Rectal smooth muscle tissue (tissue), 1 donor: Measurements from ENCODE around the gene AGAP5.
"Not testable (repeated sequence)": the region's sequence is repeated elsewhere in the genome, so short reads cannot be mapped to it uniquely, and the experiment has no call there.

Experiments used
- H3K27ac ChIP-seq: one replicate; pipeline ENCODE4 v1.7.0; 2013; ENCODE audit warnings: low read depth, low read length, inconsistent platforms
- H3K27me3 ChIP-seq: one replicate; pipeline ENCODE4 v1.7.0; 2013; ENCODE audit warnings: low read length; ENCODE audit not compliant: control insufficient read depth, insufficient read depth
- H3K36me3 ChIP-seq: one replicate; pipeline ENCODE4 v1.7.0; 2013; ENCODE audit warnings: low read length; ENCODE audit not compliant: control insufficient read depth, insufficient read depth
- H3K4me1 ChIP-seq: one replicate; pipeline ENCODE4 v1.7.0; 2013; ENCODE audit warnings: low read length; ENCODE audit not compliant: control insufficient read depth, insufficient read depth
- H3K4me3 ChIP-seq: one replicate; pipeline ENCODE4 v1.7.0; 2013; ENCODE audit warnings: low read length
- H3K9ac ChIP-seq: one replicate; pipeline ENCODE4 v1.7.0; 2013; ENCODE audit warnings: low read length

AGAP5 gene

DNA sequence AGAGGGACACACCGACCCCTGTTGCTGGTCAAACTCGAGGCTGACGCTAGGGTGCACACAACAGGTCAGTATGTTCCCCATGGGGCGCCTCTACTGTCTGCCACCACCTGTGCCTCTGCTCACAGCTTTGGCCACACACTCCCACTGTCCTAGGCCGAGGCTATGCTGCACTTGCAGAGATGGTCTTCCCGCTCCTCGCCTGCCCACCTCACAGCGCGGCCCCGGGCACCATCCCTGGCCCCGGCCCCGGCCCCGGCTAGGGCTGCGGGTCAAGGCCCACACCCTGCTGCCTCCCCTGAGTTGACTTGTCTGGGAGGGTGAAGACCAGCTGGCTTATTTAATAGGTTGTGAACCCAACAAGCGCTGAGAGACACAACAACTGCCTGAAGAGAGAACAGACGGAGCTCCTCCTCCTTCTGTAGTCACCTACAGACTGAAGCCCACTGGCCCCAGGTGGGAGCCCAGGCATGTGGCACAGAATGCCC, at the start of gene AGAP5:
Gene AGAP5 (minus strand): TSS at position 435 of the 485 bp plus-strand sequence. CDS start 354 bp downstream, at position 81.
- not testable (repeated sequence) for H3K27me3 ChIP-seq, H3K36me3 ChIP-seq, H3K4me1 ChIP-seq, H3K4me3 ChIP-seq, H3K27ac ChIP-seq, H3K9ac ChIP-seq

DNA sequence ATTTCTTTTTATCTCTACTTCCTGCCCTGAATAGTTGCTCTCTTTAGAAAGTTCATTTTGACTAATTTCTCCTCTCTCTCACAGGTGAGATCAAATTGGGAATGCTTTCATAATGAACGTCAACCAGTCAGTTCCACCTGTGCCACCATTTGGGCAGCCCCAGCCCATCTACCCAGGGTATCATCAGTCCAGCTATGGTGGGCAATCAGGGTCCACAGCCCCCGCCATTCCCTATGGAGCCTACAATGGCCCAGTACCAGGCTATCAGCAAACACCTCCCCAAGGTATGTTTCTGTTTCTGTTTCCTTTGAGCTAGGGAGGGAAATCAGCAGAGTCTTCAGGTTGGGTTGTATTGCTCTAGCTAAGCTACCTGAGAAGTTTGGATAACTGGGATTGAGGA, 48.8 kb upstream of the AGAP5 start:
- Histone ChIP-seq H3K9ac (no peak overlapping the region), H3K4me1 (peaks cover 11% of the 10 kb centered on the region), H3K27ac (no peak overlapping the region), H3K4me3 (no peak overlapping the region), H3K27me3 (no peaks in the 10 kb centered on the region), H3K36me3 (peaks cover 11% of the 10 kb centered on the region)

DNA sequence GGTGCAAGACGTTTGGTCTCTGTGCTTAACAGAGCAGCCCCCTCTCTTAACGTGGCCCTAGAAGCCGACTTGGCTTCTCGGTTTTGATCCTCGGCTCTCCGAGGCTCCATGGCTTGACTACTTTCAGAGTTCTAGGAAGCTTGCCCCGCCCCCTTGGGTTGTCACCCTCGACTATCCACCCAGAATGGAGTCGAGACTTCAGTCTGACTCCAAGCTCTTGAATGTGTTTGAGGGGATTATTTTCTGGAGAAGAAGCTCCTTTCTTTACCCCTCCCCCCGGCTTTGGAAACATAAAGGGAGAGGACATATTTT, 46.7 kb upstream of the AGAP5 start:
- H3K36me3 ChIP-seq, result peaks cover 2% of the 10 kb centered on the region
- no peaks in the 10 kb centered on the region for H3K27me3 ChIP-seq
- peaks cover 11% of the 10 kb centered on the region for H3K4me1 ChIP-seq
- H3K4me3 ChIP-seq, result peak overlapping the region; percentile 100
- H3K27ac ChIP-seq, result peak overlapping the region; percentile 98
- peak overlapping the region; percentile 100 for H3K9ac ChIP-seq

DNA sequence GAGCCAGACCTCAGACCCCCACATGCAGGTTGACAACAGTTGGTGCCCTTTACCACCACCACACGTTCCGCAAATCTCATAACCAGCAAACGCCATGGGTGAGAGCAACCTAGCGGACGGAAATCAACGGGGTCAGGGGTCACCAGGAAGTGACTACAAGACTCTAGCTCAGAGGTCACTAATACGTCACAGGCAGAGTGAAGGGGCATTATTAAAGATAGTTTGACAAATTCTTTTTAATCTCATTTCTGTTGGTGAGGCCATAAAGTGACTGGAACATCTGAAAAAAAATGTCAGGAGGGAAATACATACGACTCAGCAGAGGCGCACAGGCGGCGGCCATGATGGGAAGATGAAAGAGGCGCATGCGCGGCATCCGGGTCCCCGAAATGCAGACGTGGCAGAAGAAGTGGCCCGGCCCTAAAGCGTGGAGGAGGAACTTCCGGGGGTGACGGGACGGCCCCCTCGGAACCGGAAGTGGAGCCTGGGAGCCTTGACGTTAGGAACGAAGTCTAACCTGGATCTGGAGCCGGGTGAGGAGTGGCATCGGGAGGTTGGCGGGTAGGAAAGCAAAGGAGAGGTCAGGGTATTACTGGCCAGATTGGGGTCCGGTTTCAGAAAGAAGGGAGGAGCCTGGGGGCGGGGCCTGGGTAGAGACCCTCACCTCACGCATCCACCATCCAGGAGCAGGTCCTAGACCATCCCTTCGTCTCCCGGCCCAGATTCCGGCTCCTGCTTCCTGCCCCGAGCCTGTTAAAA, 46.2 kb upstream of the AGAP5 start, which contains the start of gene SEC24C:
Gene SEC24C (plus strand): TSS at position 468 of the 759 bp plus-strand sequence. CDS start 2,461 bp downstream, outside the sequence.
- Histone ChIP-seq H3K4me1 (peaks cover 11% of the 10 kb centered on the region), H3K4me3 (peak within 1 kb of the TSS; percentile 100), H3K36me3 (peaks cover 2% of the 10 kb centered on the region), H3K27ac (peak within 1 kb of the TSS; percentile 98), H3K27me3 (no peaks in the 10 kb centered on the region), H3K9ac (peak within 1 kb of the TSS; percentile 100)

DNA sequence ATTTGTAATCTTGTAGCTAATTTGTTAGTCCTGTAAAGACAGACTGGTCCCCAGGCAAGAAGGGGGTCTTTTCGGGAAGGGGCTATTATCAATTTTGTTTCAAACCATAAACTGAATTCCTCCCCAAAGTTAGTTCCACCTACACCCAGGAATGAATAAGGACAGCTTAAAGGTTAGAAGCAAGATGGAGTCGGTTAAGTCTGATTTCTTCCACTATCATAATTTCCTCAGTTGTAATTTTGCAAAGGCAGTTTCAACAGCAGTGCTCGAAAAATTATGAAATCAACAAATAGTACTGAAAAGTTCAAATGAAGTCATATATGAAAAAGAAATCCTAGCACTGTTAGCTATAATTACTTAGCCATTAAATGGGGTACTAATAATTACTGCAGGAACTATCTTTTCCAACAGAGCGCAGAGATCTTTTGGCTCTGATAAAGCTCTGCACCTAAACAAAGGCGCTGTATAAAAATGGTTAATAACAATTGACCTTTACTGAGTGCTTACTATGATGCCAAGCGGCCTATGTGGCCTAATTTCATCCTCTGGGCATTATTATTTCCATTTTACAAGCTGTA, 45.5 kb upstream of the AGAP5 start:
- Histone ChIP-seq H3K4me1 (peaks cover 11% of the 10 kb centered on the region), H3K4me3 (peak overlapping the region; percentile 100), H3K9ac (peak overlapping the region; percentile 81), H3K27me3 (no peaks in the 10 kb centered on the region), H3K36me3 (peaks cover 2% of the 10 kb centered on the region), H3K27ac (peak overlapping the region; percentile 98)

DNA sequence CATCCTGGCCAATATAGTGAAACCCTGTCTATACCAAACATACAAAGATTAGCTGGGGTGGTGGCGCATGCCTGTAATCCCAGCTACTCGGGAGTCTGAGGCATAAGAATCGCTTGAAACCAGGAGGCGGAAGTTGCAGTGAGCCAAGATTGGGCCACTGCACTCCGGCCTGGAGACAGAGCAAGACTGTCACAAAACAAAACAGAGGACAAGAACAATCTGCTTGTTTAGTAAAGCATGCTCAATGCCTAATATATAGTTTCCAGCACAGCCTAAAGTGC, 44.5 kb upstream of the AGAP5 start:
- H3K27ac ChIP-seq, result no peak overlapping the region
- no peaks in the 10 kb centered on the region for H3K27me3 ChIP-seq
- H3K4me1 ChIP-seq, result peaks cover 11% of the 10 kb centered on the region
- no peak overlapping the region for H3K9ac ChIP-seq
- peaks cover 2% of the 10 kb centered on the region for H3K36me3 ChIP-seq
- H3K4me3 ChIP-seq, result no peak overlapping the region

DNA sequence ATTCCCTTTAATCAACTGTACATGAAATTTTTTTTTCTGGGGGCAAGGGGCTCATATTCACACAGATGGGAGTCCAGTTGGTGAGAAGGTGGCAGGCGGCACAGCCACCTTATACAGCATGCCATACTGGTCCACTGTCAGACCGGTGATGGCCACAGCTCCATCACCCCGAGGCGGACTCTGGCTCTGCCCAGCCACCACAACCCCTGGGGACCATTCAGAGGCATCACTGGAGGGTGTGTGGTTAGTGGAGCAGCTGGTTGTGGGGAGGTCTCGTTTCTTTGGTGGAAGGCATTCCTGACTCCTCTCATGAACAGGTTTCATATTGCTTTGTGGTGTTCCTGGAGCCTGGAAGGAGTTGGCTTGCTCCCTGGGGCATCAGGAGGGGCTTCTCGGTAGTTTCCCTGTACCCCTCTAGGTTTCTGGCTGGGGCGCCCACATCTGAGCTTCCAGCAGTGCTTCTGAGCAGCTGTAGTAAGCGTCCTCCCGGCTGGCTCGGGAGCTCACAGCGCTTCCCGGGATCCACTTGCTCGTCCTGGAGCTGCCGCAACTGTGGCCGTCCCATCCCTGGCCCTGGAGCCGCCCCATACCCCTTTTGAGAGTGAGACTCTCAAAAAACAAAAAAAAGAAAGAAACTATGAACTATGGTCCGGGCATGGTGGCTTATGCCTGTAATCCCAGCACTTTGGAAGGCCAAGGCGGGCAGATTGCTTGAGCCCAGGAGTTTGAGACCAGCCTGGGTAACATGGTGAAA, 42.8 kb upstream of the AGAP5 start:
- not testable (repeated sequence) for H3K36me3 ChIP-seq, H3K9ac ChIP-seq, H3K27me3 ChIP-seq, H3K27ac ChIP-seq, H3K4me3 ChIP-seq
- peaks cover 11% of the 10 kb centered on the region for H3K4me1 ChIP-seq

DNA sequence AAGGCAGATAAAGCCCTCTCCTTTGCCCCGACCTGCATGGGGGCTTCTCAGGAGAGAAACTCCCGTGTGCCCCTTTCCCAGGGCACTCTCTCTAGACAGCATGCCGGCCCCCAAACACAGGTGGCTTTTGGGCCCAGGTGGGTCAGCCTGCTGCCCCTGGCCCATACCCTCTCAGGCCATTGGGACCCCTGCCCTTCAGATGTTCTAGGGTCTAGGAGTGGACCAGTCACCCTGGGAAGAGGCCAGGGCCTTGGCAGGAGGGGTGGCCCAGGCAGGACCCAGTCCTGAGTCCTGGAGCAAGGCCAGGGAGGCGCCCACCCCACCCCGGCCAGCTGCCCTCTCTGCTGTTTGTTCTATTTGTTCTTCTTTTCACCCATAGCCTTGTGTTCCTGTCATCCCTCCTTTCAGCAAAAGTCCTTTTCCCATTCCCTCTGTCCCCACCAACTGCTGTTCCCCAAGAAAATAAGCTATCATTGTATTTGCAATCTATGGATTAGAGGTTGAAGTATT, 36.9 kb upstream of the AGAP5 start:
- Histone ChIP-seq H3K27ac (no peak overlapping the region), H3K4me1 (no peaks in the 10 kb centered on the region), H3K36me3 (peaks cover 4% of the 10 kb centered on the region)

DNA sequence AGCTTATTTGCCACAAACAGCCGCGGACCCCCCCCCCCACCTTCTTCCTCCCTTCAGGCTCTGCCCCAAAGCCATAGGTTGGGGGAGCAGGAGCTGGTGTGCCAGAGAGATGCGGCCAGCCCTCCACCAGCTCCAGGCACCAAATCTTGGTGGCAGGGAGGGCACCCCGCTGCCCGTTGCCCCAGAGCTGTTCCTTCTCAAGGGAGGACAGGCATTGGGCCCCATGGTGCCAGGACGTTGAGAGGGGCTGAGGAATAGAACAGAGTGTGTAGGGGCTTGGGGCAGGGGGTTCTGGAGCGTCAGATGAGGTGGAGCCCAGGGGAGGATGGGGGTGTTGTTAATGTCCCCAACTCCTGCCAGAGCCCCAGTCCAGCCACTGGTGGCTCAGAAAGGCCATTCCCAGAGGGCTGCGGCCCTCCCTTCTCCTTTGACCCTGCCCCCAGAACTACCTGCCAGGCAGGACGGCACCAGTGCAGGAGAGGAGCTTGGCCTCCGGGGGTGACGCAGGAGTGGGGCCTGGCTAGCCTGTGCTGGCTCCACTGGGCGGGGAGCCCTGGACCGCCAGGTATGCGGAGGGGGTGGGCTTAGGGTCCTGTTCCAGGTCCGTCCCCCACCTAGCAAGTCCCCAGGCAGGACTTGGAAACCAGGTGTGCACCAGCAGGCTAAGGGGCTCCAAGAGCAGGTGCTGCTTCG, 36.3 kb upstream of the AGAP5 start:
- Histone ChIP-seq H3K27me3 (no peaks in the 10 kb centered on the region), H3K4me1 (no peaks in the 10 kb centered on the region), H3K4me3 (no peak overlapping the region), H3K36me3 (peaks cover 4% of the 10 kb centered on the region), H3K9ac (no peak overlapping the region), H3K27ac (no peak overlapping the region)

More for the DNA sequence above, 36.9 kb upstream of the AGAP5 start:
- Histone ChIP-seq H3K27me3 (no peaks in the 10 kb centered on the region), H3K4me3 (no peak overlapping the region), H3K9ac (no peak overlapping the region)

DNA sequence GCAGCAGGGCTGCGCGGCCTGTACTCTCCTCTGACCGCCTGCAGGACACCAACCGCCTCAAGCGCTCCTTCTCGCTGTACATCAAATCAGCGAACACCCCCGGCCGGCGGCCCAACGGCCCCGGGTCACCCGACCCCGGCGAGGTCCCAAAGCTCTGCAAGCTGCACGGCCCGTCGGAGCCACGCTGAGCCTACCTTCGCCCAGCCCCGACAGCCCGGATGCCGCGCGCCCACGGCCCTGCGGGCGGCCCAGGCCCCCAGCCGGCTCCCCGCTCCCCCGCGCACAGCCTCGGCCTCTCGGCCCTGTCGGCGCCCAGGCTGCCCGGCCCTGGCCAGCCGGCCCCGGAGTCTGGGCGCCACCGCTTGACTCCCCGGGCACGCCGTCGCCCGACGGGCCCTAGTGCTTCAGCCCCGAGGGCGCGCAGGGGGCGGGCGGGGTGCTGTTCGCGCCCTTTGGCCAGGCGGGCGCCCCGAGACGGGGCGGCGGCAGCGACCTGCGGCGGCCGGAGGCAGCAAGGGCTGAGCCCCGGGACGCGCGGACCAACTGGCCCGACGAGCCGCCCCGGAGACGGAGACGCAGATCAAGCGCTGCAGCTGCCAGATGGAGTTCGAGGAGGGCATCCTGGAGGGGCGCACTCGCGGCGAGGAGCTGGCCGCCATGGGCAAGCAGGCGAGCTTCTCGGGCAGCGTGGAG, 35.2 kb upstream of the AGAP5 start:
- H3K4me3 ChIP-seq, result no peak overlapping the region
- H3K27ac ChIP-seq, result no peak overlapping the region
- H3K36me3 ChIP-seq, result peaks cover 4% of the 10 kb centered on the region
- H3K9ac ChIP-seq, result no peak overlapping the region
- no peaks in the 10 kb centered on the region for H3K4me1 ChIP-seq
- H3K27me3 ChIP-seq, result no peaks in the 10 kb centered on the region

DNA sequence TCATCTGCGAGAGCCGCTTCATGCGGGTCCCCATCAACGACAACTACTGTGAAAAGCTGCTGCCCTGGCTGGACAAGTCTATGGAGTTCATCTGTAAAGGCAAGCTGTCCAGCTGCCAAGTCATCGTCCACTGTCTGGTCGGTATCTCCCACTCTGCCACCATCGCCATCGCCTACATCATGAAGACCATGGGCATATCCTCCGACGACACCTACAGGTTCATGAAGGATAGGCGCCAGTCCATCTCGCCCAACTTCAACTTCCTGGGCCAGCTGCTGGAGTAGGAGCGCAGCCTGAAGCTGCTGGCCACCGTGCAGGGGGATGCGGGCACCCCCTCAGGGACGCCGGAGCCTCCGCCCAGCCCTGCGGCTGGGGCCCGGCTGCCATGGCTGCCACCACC, 34.5 kb upstream of the AGAP5 start:
- Histone ChIP-seq H3K4me1 (no peaks in the 10 kb centered on the region), H3K27ac (no peak overlapping the region), H3K36me3 (peaks cover 4% of the 10 kb centered on the region), H3K27me3 (no peaks in the 10 kb centered on the region), H3K4me3 (no peak overlapping the region), H3K9ac (no peak overlapping the region)
